ENCODE results near the gene MAPKAPK5.
"Not testable (repeated sequence)": the region's sequence is repeated elsewhere in the genome, so short reads cannot be mapped to it uniquely, and the experiment has no call there.

Gene MAPKAPK5

DNA sequence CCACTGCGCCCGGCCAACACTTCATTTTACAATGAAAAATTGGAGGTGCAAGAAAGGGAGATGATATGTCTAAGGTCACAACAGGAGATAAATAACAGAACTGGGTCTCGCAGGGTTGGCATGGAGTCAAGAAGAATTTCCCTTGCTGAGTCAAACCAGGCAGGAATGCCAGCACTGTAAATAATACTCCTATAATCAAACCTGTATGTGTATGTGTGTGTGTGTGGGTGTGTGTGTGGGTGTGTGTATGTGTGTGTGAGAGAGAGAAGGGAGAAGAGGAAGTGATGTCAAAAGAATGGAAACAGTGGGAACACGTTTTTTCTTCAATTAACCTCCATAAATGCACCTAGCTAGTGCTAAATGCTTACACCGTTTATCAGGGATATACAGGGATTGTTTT lies 100.5 kb downstream of the MAPKAPK5 start:
- DNase-seq (ENCODE audit: low read depth): no peak

DNA sequence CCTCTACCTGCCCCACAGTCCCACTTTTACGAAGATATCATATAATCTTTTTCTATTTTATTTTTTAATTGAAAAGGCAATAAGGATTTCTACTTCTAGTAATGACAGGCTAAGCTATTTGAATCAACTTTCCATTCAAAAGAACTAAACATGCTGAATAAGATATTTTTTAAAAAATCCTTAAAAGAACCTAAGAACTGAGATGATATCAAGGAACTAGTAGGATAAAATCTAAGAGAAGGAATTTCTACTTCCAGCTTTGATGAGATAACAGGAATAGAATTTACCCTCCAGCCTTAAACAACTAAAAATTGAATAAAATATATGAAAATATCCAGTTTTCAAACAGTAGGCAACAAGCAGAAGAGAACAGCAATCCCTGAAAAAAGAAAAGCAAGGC lies 101.9 kb downstream of the MAPKAPK5 start:
- DNase-seq (ENCODE audit: low read depth): no peak
- H3K4me3 ChIP-seq (ENCODE audit: low read depth, low read length): no peak overlapping the region
- TF ChIP-seq, protein P1, sequence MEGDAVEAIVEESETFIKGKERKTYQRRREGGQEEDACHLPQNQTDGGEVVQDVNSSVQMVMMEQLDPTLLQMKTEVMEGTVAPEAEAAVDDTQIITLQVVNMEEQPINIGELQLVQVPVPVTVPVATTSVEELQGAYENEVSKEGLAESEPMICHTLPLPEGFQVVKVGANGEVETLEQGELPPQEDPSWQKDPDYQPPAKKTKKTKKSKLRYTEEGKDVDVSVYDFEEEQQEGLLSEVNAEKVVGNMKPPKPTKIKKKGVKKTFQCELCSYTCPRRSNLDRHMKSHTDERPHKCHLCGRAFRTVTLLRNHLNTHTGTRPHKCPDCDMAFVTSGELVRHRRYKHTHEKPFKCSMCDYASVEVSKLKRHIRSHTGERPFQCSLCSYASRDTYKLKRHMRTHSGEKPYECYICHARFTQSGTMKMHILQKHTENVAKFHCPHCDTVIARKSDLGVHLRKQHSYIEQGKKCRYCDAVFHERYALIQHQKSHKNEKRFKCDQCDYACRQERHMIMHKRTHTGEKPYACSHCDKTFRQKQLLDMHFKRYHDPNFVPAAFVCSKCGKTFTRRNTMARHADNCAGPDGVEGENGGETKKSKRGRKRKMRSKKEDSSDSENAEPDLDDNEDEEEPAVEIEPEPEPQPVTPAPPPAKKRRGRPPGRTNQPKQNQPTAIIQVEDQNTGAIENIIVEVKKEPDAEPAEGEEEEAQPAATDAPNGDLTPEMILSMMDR (IDR thresholded peaks at IDR 0.05; ENCODE audit: insufficient read depth, low read depth, low read length, missing control alignments): no peak

More for the DNA sequence above, 100.5 kb downstream of the MAPKAPK5 start:
- TF ChIP-seq, protein P1 (IDR thresholded peaks at IDR 0.05; ENCODE audit: insufficient read depth, low read depth, low read length, missing control alignments): no peak
- no peak overlapping the region for H3K4me3 ChIP-seq (ENCODE audit: low read depth, low read length)

DNA sequence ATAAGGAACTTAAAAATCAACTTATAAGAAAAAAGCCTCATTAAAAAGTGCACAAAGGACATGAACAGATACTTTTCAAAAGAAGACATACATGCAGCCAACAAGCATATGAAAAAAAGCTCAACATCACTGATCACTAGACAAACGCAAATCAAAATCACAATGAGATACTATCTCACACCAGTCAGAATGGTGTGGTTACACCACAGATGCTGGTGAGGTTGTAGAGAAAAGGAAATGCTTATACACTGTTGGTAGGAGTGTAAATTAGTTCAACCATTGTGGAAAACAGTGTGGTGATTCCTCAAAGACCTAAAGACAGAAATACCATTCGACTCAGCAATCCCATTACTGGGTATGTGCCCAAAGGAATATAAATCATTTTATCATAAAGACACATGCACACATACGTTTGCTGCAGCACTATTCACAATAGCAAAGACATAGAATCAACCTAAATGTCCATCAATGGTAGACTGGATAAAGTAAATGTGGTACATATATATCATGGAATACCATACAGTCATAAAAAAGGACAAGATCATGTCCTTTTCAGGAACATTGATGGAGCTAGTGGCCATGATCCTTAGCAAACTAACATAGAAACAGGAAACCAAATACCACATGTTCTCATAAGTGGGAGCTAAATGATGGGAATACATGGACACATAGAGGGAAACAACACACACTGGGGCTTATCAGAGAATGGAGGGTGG lies 109.1 kb downstream of the MAPKAPK5 start:
- H3K4me3 ChIP-seq (ENCODE audit: low read depth, low read length); DNase-seq (ENCODE audit: low read depth): not testable (repeated sequence)
